Activated CD4-positive, alpha-beta T cell treated with anti-CD3 and anti-CD28 coated beads, Interleukin-2, amount 50 U/mL, for 48 hours (primary cell): Measurements from ENCODE around the gene PCA3.
A peak's percentile ranks its signal among the peaks of the same experiment; 100 is the strongest.

ENCODE experiments used
- DNase-seq, 2 experiments: peaks; one replicate each; pipeline ENCODE4 v3.0.0-alpha.2; 2020

The PCA3 gene

DNA sequence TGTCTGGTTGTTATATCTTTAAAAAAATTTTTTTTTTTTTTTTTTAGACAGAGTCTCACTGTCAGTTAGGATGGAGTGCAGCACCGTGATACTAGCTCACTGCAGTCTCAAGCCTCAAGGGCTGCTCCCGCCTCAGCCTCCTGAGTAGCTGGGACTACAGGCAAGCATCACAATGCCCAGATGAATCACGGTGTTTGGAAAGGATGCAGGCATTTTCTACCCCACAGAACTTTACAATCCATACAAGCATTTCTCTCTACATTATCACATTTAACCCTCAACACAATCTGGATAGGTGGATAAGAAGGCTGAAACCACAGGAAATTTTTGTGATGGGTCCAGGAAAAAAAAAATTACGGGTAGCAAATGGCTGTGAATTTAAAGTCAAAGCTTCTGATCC lies 5.8 kb upstream of the PCA3 start:
- no peak for DNase-seq

DNA sequence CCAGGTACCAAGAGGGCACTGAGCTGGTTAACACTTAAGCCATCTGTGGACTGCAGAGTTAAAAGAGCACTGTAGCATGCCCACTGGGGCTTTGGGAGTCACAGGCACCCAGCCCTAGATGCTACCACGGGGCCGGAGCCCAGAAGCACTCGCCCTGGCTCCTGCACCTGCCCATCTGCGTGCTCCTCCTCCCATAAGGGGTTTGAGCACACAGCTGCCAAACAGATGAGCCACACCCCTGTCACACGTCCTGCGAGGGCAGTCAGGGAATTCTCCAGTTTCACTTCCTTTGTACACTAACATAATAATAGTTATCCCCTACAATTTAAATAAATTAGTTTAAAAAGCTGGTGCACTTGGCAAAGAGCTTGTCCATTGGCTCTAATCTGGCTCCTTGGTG lies 4.5 kb upstream of the PCA3 start:
- no peak for DNase-seq

DNA sequence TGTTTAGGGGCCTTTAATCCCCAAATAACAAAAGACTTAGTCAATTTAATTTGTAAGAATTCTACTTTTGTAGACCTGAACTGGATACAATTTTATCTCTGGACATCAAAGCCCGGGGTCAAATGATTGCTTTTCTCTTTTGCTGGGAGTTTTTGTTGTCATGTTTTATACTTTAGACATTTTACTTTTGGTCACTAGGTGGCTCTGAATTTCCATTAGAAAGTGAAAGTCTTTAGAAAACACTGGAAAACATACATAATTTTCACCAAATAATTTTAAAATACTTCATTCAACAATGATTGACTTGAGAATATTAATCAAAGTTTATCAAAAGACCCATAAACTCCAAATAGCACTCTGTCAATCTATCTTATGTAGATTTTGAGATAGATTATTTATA lies 2.8 kb upstream of the PCA3 start:
- DNase-seq: no peak

DNA sequence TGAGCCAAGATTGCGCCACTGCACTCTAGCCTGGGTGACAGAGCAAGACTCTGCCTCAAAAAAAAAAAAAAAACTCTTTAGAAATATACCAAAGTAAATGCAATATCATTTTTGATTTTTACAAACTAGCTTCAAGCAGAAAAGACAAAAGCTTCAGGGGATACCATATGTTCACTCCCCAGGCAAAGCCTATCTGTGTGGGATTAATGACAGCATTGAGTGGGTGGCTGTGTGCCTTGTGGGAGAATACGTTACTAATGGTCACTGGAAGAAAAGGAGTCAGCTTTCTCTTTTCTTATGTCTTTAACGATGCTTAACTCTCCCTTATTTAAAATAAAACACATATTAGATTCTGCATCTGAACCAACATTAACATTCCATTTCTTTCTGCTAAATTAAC lies 1.9 kb downstream of the PCA3 start:
- no peak for DNase-seq

DNA sequence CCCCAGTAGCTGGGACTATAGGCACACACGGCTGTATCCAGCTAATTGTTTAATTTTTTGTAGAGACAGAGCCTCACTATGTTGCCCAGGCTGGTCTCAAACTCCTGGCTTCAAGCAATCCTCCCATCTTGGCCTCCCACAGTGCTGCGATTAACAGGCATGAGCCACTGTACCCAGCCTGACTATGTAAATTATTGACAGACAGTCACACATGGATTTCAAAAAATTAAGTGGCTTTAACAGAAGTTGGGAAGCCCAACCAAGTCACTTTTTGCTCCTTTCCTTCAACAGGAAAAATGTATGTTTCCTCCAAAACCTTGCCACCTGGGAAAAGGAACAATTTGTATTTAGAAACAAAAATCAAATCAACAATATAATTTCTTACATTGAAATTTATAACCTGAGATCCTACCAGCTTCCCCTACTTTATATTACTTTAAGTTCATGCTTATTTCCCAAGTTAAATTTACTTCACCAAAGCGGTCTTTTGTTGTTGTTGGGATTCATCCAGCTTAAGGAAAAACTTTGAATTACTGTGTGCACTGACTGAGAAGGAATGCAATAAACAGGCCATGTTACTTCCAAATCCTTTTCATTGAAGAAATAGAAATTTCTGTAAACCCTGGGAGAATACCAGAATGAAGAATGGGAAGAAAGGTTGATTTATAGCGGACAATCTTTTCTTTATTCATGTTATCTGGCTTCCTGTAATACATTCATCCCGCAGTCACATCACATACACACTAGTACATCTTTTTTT lies 8.6 kb downstream of the PCA3 start:
- no peak for DNase-seq

DNA sequence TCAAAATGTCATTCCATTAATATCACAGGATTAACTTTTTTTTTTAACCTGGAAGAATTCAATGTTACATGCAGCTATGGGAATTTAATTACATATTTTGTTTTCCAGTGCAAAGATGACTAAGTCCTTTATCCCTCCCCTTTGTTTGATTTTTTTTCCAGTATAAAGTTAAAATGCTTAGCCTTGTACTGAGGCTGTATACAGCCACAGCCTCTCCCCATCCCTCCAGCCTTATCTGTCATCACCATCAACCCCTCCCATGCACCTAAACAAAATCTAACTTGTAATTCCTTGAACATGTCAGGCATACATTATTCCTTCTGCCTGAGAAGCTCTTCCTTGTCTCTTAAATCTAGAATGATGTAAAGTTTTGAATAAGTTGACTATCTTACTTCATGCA lies 20.6 kb downstream of the PCA3 start:
- DNase-seq: no peak

DNA sequence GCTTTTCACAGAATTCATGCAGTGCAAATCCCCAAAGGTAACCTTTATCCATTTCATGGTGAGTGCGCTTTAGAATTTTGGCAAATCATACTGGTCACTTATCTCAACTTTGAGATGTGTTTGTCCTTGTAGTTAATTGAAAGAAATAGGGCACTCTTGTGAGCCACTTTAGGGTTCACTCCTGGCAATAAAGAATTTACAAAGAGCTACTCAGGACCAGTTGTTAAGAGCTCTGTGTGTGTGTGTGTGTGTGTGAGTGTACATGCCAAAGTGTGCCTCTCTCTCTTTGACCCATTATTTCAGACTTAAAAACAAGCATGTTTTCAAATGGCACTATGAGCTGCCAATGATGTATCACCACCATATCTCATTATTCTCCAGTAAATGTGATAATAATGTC lies 21.3 kb downstream of the PCA3 start:
- no peak for DNase-seq

DNA sequence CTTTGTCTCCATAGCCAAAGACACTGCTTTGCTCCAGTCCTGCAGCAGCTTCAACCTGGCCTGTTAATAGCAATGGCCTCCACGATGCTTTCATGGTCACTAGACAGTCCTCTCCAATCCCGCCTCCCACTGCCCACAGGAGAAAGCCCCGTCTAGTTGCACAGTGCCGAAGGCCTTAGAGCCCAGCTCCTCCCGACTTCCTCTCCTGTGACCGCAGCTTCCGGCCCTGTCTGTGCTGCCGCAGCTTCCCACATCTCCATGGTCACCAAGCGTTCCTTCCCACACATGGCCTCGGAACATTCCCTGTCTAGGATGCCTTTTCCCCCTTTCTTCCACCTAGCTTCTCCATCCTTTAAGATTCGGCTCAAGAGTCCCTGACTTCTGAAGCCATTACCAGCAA lies 23.4 kb downstream of the PCA3 start:
- DNase-seq: no peak

DNA sequence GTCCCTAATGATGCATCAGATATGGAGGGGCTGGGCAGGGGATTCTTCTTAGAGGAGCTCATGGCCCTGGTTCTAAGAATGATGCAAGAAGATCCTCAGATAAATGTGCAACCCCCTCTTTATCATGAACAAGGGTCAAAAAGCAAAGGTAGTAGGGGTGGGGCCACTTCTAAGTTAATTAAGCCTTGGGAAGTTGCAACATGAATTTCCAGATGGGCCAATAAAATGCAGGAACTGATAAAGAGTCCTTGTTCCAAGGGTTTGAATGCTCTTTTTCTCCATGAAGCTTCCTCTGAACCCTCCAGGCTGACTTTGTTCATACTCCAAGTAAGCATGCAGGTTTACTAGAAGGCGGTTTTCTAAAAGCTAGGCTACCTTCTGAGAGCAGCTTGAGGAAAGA lies 25.6 kb downstream of the PCA3 start:
- DNase-seq: no peak

DNA sequence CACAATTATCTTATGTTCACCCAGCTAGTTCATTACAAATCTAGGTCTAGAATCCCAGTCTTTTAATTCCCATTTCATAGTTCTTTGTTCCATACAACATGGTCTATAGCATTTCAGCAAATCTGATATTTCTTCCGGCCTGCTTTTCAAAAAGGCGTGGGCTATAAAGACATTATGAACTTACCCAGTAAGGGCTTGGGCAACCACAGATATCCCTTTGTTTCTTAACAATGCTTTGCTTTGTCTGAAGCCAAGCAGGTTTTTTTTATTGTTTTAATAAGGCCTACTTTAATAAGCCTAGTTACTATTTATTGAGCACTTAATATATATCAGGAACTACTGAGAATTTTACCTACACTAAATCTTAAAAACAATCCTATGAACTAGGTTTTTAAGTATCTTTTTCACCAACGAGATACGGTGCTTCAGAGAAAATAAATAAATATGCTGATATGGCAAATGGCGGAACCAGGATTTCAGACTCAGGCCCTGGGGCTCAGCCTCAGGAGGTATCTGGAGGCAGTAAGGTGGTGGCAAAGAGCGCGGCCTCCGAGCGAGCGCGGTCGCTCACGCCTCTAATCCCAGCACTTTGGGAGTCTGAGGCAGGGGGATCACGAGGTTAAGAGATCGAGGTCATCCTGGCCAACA lies 29.7 kb downstream of the PCA3 start:
- DNase-seq: no peak

DNA sequence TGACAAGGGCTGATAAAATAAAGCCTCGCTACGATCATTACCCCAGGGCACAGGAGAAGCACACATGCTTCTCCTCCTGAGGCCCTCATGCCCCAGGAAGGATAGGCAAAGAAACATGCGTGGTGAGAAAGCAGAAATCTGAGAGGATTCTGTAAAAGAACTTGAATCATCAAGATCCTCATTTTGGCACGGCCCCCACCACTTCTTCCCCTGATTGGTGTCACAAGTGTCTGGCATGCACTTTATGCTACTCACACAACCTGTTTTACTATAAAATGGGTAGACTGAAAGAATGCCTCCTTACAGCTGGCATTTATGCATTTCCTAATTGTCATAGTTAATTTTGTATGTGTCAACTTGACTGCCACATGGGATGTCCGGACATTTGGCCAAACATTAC lies 32.1 kb downstream of the PCA3 start:
- no peak for DNase-seq

DNA sequence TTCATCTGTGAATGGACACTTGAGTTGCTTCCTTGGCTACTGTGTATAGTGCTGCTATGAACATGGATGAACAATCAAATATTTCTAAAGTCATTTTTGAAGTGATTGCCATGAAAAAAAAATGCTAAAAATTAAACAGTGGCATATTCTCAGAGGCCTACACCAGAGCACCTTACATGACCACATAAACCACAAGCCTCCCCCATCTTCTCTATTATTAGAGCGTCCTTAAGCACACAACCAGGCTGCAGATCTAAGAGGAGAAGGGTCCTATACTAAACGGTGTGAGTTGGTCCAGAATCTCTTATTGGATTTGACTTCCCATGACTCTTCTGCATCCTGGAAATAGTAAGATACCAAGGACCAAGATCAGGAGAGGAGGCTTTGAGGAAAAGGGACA lies 34.3 kb downstream of the PCA3 start:
- no peak for DNase-seq

DNA sequence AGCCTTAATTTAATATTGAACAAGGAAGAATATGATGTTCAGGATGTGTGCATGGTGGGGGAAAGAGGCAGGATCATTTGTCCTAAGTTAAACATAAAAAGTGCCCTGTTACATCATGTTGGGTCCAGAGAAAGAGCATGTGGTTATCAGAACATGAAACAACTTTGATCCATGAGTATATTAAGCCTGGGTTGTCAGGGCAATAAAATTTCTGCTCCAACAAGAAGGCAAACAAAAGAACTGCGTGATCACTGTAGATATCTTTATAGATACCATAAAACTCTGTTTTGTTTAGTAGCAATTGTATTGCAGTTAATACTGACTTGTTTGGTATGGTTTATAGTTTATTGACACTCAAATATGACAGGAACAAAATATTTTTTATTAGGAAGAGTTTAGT lies 35.2 kb downstream of the PCA3 start:
- no peak for DNase-seq

DNA sequence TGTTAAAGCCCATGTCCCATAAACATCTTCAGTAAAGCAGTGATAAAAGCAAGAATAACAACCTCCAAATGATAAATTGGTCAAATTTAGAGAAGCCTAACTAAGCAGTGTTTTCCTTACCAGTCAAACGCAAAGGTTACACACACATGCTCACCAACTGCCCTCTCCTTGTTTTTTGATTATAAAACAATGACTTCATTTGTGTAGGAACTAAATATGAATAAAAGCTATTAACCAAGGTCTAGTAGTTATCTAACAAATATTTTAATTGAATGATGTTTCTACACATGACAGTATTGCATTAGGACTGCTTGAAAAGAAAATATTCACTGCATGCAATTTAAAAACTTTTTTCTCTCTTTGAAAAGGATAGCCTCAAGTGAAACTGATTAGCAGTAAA lies 36.7 kb downstream of the PCA3 start:
- DNase-seq: no peak

DNA sequence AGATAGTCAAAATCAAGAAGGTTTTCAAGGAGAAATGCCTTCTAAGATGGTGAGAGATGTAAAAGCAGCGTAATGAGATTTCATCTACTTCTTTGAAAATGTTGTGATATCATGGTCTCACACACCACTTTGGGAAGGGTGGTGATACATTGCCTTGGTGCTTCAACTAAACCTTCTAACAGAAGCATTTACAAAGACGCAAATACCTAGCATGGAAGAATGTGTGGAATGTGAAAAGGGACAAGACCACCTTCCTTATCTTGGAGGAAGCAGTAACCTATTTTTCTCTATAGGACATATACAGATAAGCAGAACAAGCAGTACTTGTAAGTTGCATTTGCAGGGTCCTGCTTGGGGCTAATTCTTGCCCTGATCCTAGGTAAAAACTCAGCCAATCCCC lies 38.8 kb downstream of the PCA3 start:
- no peak for DNase-seq

DNA sequence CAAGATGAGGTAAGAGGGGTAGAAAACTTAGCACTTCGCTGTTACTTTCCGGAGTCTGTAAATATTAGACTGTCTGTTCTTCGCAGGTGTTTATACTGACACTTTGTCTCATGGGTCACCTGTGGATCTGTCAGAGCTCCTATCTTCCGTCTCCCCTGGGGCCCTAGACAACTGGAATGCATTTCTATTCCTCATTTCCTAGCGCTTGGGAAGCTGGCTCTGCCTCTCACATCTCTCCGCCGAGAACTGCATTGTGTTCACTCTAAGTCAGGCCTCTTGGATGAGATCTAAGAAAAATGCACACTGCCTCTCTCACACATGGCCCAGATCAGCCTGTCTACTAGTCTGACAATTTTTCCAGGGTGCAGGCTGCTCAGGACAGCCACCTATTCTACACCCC lies 39.5 kb downstream of the PCA3 start:
- DNase-seq: no peak

DNA sequence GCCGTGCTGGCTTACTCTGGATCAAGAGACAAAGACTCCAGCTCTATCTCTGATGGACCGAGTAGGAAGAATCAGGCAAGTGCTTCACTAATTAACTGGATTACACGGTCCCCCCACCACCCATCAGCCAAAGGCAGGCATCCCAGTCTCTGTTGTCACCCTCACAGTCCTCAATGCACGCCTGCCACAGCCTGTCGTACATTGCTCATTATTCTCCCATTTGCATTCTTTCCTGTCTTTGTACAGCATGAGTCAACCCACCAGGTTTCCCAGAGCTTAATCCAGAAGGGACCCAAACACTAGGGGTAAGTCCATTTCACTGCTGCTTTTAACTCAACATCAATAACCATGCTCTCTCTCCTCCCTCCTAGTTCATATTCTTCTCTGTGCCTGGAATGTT lies 44.4 kb downstream of the PCA3 start:
- no peak for DNase-seq

DNA sequence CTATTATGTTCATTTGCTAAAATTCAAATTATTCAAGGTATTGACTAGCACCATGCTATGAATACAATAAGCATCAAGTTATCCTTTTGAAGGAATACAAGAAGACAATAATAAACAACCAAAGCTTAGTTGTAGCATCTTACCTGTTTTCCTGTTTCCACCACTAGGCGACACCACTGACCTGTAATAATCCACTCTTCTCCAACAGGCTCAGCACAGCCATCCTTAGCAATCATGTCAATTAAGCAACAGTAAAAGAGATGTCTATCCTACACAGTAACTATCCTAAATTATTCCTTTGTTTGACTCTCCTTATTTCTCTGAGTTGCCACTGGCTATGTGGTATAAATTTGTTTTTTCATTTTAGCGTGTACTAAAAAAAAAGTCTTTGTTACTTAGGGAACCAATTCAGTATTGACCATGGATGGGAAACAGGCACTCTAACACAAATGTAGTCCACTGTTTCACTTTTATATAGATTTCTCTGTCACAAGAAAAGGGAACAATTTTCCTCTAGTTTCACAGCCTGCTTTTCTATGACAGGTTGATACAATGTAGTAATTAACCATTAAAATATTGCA lies 46.2 kb downstream of the PCA3 start:
- peak; percentile 7 to 28 for DNase-seq

DNA sequence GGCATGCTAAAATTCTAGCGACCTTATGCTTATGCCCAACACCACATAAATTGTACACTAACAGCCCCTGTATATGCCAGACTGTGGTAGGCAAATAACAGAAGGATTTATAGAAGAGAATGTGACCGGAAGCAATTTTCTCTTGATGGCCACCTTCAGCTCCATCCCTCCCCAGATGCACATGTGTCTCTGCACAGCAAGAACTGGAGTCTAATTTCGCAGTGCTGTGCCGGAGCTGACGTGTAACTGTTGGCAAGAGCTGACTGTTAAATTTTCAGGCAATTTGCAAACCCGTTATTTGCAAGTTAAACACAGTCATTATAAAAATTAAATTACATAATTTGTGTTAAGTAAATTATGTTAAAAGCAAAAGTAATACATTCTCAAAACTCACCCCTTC lies 48.4 kb downstream of the PCA3 start:
- DNase-seq: no peak

DNA sequence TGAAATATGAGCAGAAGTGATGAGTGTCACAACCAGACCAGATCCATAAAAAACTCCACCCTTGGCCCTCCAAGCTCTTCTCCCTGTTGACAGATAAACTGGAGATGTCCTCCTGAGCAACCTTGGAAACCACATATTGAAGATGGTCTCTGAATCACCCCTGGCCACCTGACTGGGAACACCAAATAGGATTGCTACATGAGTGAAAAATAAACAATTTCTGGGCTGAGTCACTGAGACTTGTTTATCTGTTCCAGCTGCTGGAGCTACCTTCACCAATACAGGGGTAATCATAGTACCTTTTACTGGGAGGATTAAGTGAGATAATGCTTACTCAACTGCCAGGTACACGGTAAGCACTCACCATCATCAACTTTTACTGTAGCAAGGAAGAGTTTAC lies 53.3 kb downstream of the PCA3 start:
- DNase-seq: no peak

DNA sequence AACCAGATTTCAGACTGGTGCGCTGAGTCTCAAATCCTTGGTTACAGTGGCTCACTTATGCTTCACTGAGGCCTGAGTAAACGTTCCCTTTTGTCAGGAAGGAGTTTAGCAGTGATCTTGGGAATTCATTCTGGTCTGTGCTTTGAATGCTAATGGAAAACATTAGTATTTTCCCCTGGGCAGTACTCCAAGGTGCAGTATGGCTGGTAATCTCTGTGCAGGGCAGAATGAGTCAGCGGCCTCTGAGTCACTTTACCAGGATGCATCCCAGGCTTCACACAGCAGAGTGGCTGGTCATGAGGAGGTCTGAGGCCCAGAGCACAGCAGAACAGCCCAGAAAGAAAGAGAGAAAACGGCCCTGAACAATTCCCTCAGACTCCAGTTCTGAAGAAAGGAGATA lies 54.0 kb downstream of the PCA3 start:
- DNase-seq: no peak

DNA sequence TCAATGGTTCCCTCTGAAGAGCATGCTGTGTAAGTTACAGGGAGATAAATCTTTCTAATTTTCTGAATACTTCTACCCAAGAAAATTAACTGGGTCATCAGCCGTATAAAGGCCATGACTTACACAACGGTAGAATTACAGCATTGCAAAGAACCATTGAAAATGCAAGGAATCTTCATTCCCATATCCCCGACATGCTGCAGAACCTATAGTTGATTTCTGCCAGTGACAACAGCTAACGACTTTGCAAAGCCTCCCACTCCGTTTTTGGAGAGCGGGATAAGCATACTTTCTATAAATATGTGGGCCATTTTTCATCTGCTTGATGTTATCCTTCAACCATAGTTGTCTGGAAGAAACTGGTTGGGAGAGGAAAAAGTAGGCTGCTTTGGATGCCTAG lies 56.2 kb downstream of the PCA3 start:
- no peak for DNase-seq

DNA sequence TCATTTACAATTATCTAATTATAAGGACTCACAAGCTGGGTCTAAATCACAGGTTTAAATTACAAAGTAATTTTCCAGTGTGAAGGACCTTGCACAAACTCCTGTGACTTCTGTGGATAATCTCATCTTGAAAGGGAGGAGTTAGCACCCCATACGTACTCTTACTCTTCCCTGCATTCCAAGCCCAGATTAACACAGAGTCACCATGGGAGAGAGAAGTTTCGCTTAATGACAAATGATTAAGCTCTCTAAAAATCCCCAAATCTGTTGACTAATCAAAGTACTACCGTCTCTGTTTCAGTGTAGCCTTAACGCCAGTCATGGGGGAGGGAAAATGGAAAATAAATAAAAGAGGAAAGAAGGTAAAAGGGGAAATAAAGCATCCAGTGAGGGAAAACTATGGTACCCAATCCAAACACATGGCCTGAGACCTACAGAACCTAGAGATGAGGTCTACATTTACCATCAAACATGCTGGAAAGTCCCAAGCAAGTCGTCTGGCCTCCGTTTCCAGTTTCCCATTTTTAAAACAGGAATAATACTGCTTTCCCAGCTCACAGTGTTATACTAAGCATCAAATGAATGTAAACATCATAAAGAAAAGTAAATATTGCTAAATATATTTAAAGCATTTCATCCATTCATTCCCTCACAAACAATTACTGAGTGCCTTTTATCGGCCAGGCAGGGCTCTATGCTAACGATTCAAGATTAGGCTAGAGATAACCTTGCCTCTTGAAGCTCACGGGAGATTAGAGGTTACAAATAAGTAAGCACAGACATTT lies 63.2 kb downstream of the PCA3 start:
- no peak for DNase-seq

DNA sequence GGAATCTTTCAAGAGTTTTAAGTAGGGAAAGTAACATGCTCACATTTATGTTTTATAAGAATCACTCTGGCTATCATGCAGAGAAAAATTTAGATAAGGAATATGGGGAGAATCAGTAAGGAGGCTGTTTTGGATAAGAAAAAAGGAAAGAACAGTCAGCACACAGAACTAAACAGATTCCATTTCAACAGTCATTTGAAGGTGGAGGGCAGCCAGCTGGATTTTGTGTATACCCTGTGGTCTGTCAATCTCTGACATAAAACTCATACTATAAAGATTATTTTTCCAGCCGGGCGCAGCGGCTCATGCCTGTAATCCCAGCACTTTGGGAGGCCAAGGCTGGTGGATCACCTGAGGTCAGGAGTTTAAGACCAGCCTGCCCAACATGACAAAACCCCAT lies 64.2 kb downstream of the PCA3 start:
- DNase-seq: no peak
